Endometrium (tissue), 2 donors: ENCODE measurements around the gene UGT1A3.

Experiments
- FAIRE-seq: peaks from 2 replicates; lab custom pipeline; 2012; peaks lifted over from hg19 to GRCh38; lab: Jason Lieb, UNC
- donor health status: control.
- donor health status: control.

Gene UGT1A3

GRCh38 chr2:233758141-233758540 is 29.3 kb downstream of the UGT1A3 start:
- no peak for FAIRE-seq

- no peak for FAIRE-seq
Observed at GRCh38 chr2:233758849-233759248, 30.0 kb downstream of the UGT1A3 start.

GRCh38 chr2:233760043-233760442 is 31.2 kb downstream of the UGT1A3 start, which contains the start of gene UGT1A1:
Gene UGT1A1 (plus strand): TSS chr2:233760270. CDS start chr2:233760288, 18 bp downstream.
- no peak for FAIRE-seq

DNA sequence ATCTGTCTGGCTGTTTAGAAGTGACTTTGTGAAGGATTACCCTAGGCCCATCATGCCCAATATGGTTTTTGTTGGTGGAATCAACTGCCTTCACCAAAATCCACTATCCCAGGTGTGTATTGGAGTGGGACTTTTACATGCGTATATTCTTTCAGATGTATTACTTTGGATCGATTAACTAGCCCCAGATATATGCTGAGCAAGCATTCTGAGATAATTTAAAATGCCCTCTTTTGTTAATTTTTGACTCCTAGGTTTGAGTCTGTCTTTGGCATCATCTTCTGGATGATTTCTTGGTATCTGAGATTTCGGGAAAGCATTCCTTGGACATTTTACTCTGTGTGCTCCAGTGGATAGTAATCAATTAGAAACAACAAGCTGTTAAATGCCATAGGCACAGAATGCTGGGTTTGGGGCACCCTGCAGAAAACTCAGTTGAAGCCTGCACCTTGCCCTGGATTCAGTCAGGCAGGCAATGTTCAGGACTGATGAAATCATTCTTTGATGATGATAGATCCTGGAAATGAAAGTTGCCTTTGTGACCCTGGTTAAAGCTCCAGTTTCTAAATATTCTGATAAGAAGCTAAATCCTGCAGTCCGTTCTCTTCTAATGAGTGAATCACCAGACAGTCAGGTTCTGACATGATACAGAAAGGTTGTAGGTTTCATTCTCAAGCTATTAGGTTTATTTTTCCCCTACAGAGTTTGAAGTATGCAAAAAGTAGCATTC is 32.4 kb downstream of the UGT1A3 start:
- no peak for FAIRE-seq

- no peak for FAIRE-seq
Observed at GRCh38 chr2:233764264-233764663, 35.4 kb downstream of the UGT1A3 start.

- no peak for FAIRE-seq
Observed at GRCh38 chr2:233764761-233765160, 35.9 kb downstream of the UGT1A3 start.

DNA sequence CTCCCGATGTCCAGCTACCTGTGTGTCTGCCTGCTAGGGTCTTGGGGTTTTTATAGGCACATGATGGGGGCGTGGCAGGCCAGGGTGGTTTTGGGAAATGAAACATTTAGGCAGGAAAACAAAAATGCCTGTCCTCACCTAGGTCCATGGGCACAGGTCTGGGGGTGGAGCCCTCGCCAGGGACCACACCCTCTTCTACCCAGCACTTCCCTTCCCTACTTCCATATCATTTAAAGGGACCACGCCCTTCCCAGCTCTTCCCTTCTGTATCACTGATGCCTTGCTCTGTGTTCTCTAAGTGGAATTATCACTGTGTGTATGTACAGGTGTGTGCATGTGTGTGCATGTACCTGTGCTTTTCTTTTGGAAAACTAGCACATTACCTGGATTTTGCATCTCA is 37.6 kb downstream of the UGT1A3 start:
- no peak for FAIRE-seq

DNA sequence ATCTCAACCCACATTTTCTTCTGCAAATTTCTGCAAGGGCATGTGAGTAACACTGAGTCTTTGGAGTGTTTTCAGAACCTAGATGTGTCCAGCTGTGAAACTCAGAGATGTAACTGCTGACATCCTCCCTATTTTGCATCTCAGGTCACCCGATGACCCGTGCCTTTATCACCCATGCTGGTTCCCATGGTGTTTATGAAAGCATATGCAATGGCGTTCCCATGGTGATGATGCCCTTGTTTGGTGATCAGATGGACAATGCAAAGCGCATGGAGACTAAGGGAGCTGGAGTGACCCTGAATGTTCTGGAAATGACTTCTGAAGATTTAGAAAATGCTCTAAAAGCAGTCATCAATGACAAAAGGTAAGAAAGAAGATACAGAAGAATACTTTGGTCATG is 39.2 kb downstream of the UGT1A3 start:
- no peak for FAIRE-seq

GRCh38 chr2:233769260-233769659 is 40.4 kb downstream of the UGT1A3 start:
- FAIRE-seq, result no peak

- no peak for FAIRE-seq
Observed at GRCh38 chr2:233772153-233772552, 43.3 kb downstream of the UGT1A3 start.

- FAIRE-seq, result no peak
Observed at GRCh38 chr2:233772583-233772982, 43.7 kb downstream of the UGT1A3 start.

- no peak for FAIRE-seq
Observed at GRCh38 chr2:233773854-233774253, 45.0 kb downstream of the UGT1A3 start.

DNA sequence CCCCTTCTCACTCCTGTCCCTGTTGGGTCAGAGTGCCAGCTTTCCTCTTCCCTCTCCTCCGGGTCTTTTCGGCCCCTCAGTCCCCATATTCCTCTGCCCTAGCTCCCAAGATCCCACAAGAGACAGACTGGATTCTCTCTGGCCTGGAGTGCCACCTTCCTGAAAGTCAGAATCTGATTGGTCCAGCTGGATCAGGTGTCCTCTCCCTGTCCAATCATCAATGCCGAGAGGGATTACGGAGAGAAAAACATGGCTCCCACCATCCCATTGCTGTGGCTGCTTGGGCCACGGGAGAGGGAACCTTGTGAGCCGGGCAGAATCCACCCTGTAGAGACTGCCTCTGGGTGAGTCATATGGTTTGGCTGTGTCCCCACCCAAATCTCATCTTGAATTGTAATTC is 46.6 kb downstream of the UGT1A3 start:
- FAIRE-seq, result no peak

GRCh38 chr2:233778030-233778429 is 49.2 kb downstream of the UGT1A3 start, which contains the start of gene MROH2A:
Gene MROH2A (plus strand): TSS chr2:233778330. CDS start chr2:233779359, 1,029 bp downstream.
- no peak for FAIRE-seq

- FAIRE-seq, result no peak
Observed at GRCh38 chr2:233779722-233780121, 50.9 kb downstream of the UGT1A3 start.

DNA sequence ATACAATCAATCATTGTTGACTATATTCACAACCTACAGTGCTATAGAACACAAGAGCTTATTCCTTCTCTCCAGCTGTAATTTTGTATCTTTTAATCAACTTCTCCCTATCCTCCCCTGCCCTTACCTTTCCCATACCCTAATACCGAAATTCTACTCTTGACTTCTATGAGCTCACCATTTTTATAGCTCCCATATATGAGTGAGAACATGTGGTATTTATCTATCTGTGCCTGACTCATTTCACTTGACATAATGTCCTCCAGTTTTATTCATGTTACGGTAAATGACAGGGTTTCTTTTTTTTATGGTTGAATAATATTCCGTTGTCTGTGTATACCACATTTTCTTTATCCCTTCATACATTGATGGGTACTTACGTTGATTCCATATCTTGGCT is 51.9 kb downstream of the UGT1A3 start:
- no peak for FAIRE-seq

DNA sequence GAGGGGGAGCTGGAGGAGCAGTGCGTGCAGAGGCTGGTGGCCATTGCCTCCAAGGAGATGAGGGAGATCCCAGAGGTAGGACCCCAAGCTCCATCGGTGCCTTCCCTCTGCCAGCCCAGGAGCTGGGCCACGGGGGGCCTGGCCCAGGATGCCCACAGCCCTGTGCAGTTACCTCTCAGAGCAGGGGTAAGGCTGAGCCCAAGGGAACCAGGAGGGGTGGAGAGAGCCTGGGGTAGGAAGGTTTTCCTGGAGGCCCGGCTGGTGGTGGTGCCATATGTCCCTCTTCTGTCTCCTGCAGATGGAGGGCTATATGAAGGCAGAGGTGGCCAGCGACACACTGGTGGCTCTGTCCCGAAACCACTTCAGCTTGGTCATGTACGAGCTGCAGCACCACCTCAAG is 60.7 kb downstream of the UGT1A3 start:
- FAIRE-seq, result no peak

DNA sequence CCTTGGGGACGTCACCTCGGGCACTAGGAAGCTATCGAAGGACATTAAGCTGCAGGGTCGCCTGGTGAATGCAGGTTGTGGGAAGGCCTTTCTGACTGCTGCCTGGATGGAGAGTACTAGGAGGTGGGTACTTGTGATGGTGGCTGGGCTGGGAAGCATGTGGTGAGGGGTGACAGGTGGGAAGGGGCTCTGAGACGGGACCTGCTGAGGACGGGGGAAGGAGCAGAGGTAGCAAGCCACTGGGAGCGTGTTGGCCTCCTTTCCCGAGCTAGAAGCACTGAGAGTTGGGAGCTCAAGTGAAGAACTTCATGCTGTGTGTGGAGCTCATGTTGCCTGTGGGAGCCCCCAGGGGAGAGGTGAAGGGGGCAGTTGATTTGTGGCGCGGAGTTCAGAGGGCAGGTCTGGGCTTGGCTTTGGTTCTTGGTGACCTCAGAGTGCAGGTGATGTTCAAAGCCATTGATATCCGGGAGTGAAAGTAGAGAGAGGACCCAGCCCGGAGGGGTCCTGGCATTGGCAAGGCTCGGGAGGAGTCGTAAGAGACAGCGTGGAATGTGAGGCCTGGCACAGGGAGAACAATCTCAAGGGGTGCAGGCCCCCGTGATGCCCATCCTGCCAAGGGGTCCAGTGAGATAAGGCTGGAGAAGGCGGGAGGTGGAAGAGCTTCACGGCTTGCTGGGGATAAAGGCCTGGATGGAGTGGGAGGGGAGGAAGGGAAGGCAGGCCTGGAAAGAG is 62.5 kb downstream of the UGT1A3 start:
- FAIRE-seq, result no peak

DNA sequence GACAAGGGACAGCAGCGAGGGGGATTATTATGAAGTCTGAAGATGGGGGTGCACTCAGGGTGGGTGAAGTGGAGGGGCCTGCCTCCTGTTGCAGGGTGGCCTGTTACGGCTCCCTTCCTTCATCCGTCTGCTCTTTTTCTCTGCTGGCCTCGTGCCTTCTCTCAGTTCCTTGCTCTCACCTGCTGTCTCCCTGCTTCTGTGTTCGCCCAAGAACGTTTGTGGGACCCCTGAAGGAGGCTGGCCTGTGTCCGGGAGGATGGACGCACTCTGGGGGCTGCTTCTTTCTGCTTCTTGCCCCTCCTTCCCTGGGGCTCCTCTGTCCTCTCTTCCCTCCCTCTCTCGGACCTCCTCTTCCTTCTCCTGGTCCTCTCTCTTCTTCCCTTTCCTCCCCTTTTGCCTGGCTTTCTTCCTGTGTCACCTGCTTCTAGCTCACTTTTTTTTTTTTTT is 63.1 kb downstream of the UGT1A3 start:
- FAIRE-seq, result no peak

DNA sequence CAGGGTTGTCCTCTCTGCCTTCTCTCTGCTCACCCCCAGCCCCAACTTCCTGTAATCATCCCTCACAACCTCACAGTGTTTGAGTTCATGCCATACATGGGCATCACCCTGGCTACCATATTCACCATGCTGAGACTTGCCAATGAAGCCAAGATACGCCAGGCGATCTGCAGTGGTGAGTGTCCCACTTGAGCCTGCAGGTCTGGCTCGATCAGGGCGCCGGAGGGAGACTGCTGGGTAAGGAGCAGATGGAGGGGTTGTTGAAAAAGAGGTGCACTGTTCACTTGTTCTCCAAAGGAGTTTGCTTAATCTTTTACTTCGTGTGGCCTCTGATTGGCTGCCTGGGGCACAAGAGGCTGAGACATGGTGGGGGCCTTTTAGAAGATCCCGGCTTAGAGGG is 63.9 kb downstream of the UGT1A3 start:
- no peak for FAIRE-seq

DNA sequence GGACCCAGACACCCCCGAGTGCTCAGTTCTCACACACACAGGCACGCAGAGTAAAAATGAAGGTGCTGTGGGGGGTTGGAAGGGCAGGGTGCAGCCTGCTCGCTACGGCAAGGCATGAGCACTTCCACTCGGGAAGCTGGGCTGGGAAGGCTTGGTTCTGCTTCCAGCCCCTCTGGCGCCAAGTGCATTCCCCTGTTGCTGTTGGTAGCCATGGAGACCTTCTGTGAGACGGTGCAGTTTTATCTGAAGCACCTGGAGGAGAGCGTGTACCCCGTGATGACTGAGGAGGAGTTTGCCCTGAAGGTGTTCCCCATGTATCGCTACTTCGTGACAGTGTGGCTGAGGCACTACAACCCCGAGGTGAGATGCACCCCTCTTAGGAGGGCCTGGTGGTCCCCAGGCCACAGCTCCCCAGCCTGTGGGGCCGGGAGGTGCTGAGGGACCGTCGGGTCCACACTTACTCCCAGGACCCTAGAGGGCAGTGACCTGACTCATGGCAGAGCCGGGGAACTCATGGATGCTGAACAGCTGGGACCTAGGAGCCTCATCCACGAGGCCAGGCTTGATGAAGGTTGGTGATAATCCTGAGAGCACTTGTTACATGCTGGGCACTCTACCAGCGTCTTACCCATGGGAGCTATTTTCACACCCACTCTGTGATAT is 64.8 kb downstream of the UGT1A3 start:
- no peak for FAIRE-seq

DNA sequence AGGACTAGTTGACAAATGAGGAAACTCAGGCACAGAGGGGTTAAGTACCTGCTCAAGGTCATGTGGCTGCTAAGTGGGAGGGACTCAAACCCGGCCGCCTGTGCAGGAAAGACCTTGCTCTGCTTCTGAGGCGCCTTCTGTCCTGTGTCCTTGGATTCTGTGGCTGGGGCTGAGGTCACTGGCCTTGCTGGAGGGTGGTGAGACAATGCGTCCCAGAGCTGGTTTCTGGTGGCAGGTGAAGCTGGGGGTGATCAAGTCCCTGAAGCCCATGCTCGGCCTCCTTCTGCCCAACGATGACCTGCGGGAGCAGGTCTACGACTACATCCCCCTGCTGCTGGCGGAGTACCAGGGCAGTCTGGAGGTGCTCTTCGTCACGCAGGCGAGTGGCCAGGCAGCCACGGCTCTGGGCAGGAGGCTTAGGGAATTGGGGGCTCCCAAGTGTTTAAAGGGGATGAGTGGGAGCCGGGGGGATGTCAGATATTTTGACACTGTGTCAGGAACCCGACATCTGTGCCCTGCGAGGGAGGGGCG is 65.4 kb downstream of the UGT1A3 start:
- FAIRE-seq, result no peak

DNA sequence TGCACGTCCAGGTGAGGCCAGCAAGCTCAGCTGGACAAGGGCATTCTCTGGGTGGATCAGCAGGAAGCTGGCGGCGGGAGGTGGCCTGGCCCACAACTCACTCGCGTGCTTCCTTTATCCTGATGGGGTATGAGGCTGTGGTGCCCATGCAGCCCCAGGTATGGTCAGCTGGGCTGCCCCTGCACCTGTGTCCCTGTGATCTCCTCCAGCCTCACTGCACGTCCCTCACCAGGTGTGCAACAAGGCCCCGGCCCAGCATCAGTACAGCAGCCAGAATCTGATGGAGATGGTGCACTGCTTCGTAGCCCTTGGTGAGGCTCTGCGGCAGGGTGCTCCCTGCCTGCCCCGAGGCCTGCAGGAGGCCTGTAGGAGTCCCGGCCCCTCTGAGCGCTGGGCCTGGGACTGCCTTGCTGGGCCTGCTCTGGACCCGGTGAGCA is 66.9 kb downstream of the UGT1A3 start:
- no peak for FAIRE-seq
